ENCODE measurements around the gene TUBB6. TPM values are rescaled to one million over a fixed set of nuclear protein-coding genes. Genes with fewer than 3 reads are reported as not detected.

TUBB6 gene
- total and polyA plus RNA-seq, 2 of the 13 experiments (the other 11 are each of a cell fraction or from before 2014, with no cell fraction given) = 9.9 to 28.6 TPM

- TF ChIP-seq AKNA (CRISPR knock-in tag; IDR thresholded peaks at IDR 0.05; ENCODE audit: borderline replicate concordance) (no peak), HNRNPUL1 (IDR thresholded peaks at IDR 0.05; ENCODE audit: low read depth, low read length) (no peak), SALL1 (CRISPR knock-in tag; IDR thresholded peaks at IDR 0.05) (peak; percentile 33), ZNF224 (CRISPR knock-in tag; IDR thresholded peaks at IDR 0.05) (no peak), ZNF800 (CRISPR knock-in tag; IDR thresholded peaks at IDR 0.05) (0 out of 2 replicates have a peak, but pooled peaks have one; percentile 53), HOXA5 (CRISPR knock-in tag; IDR thresholded peaks at IDR 0.05) (peak; percentile 68), MAFK (conservative IDR thresholded peaks at IDR 0.05 in 1 of 2, IDR thresholded peaks at IDR 0.05 in 1 of 2; ENCODE audit: low read length in 2 of 2) (no peak), ZNF121 (CRISPR knock-in tag; IDR thresholded peaks at IDR 0.05) (peak; percentile 91), CREB1 (IDR thresholded peaks at IDR 0.05) (no peak), CREB1 (CRISPR knock-in tag; IDR thresholded peaks at IDR 0.05) (no peak), HHEX (CRISPR knock-in tag; IDR thresholded peaks at IDR 0.05) (no peak), HOXA9 (CRISPR knock-in tag; IDR thresholded peaks at IDR 0.05; ENCODE audit: borderline replicate concordance) (no peak), FOSL1 (CRISPR knock-in tag; IDR thresholded peaks at IDR 0.05; ENCODE audit: borderline replicate concordance) (no peak), ZNF7 (CRISPR knock-in tag; IDR thresholded peaks at IDR 0.05) (no peak), ZNF30 (CRISPR knock-in tag; IDR thresholded peaks at IDR 0.05) (no peak), ZNF780A (CRISPR knock-in tag; IDR thresholded peaks at IDR 0.05) (no peak), ZBTB2 (CRISPR knock-in tag; IDR thresholded peaks at IDR 0.05; ENCODE audit: low read depth) (no peak), STAG1 (CRISPR knock-in tag; IDR thresholded peaks at IDR 0.05) (peak; percentile 45), MAF1 (CRISPR knock-in tag; IDR thresholded peaks at IDR 0.05; ENCODE audit: borderline replicate concordance) (no peak)
Observed at GRCh38 chr18:12271376-12272235, 36.4 kb upstream of the TUBB6 start (continued).

Data from HepG2 (cell line).